ENCODE measurements around the gene ARHGEF17. TPM values are rescaled to one million over a fixed set of nuclear protein-coding genes. Genes with fewer than 3 reads are reported as not detected.

Gene ARHGEF17
- total and polyA plus RNA-seq, 4 donors: 2.6 to 12.6 (median 5.7) TPM

GRCh38 chr11:73384872-73385689, 77.0 kb downstream of the ARHGEF17 start:
- Histone ChIP-seq H3K9me3 (ENCODE audit: control insufficient read depth in 4 of 4, low read length in 3 of 4) (no peaks in the 10 kb centered on the region), H3K9ac (ENCODE audit: low read depth in 1 of 2, low read length in 2 of 2) (no peak overlapping the region), H3K27ac (ENCODE audit: low read depth in 1 of 2, low read length in 2 of 2) (peak overlapping the region; percentile 56 to 65), H3K4me1 (ENCODE audit: control insufficient read depth in 4 of 4, insufficient read depth in 4 of 4, low read length in 3 of 4) (peaks cover 0 to 20% (median 0%) of the 10 kb centered on the region in 4 donors), H3K4me3 (ENCODE audit: low read depth in 1 of 3, low read length in 3 of 3) (no peak overlapping the region), H3K36me3 (ENCODE audit: control insufficient read depth in 4 of 4, insufficient read depth in 3 of 4, low read depth in 1 of 4, low read length in 3 of 4) (no peaks in the 10 kb centered on the region), H3K27me3 (ENCODE audit: control insufficient read depth in 4 of 4, insufficient read depth in 4 of 4, low read length in 3 of 4) (no peaks in the 10 kb centered on the region)
- WGBS: 73% methylated on average over 21 of the region's 21 CpGs
- TF ChIP-seq REST (IDR thresholded peaks at IDR 0.05) (no peak), SP1 (IDR thresholded peaks at IDR 0.05) (no peak), RAD21 (IDR thresholded peaks at IDR 0.05) (no peak), MAX (IDR thresholded peaks at IDR 0.05) (no peak), ZBTB33 (IDR thresholded peaks at IDR 0.05) (no peak), HNF4G (IDR thresholded peaks at IDR 0.05) (no peak), JUND (IDR thresholded peaks at IDR 0.05) (no peak), FOXA2 (IDR thresholded peaks at IDR 0.05) (no peak), FOXA1 (IDR thresholded peaks at IDR 0.05) (no peak), YY1 (IDR thresholded peaks at IDR 0.05) (no peak), GABPA (IDR thresholded peaks at IDR 0.05 in 1 of 2, conservative IDR thresholded peaks at IDR 0.05 in 1 of 2) (no peak), TAF1 (conservative IDR thresholded peaks at IDR 0.05) (no peak), HNF4A (conservative IDR thresholded peaks at IDR 0.05) (no peak), RXRA (IDR thresholded peaks at IDR 0.05) (no peak), ATF3 (IDR thresholded peaks at IDR 0.05) (no peak), NR2F2 (IDR thresholded peaks at IDR 0.05) (no peak)
- DNase-seq (ENCODE audit: low spot score): no peak

- Histone ChIP-seq H3K4me3 (ENCODE audit: low read depth in 1 of 3, low read length in 3 of 3) (no peak overlapping the region), H3K27me3 (ENCODE audit: control insufficient read depth in 4 of 4, insufficient read depth in 4 of 4, low read length in 3 of 4) (no peaks in the 10 kb centered on the region), H3K27ac (ENCODE audit: low read depth in 1 of 2, low read length in 2 of 2) (peak overlapping the region; percentile 48 to 52), H3K36me3 (ENCODE audit: control insufficient read depth in 4 of 4, insufficient read depth in 3 of 4, low read depth in 1 of 4, low read length in 3 of 4) (no peaks in the 10 kb centered on the region), H3K9me3 (ENCODE audit: control insufficient read depth in 4 of 4, low read length in 3 of 4) (no peaks in the 10 kb centered on the region), H3K4me1 (ENCODE audit: control insufficient read depth in 4 of 4, insufficient read depth in 4 of 4, low read length in 3 of 4) (peaks cover 0 to 20% (median 0%) of the 10 kb centered on the region in 4 donors), H3K9ac (ENCODE audit: low read depth in 1 of 2, low read length in 2 of 2) (no peak overlapping the region)
- WGBS: 87% methylated on average over 8 of the region's 8 CpGs
- DNase-seq (ENCODE audit: low spot score): peak; percentile 77
- no peak for TF ChIP-seq SP1 (IDR thresholded peaks at IDR 0.05)
- TF ChIP-seq RXRA (IDR thresholded peaks at IDR 0.05): no peak
- no peak for TF ChIP-seq TAF1 (conservative IDR thresholded peaks at IDR 0.05)
- TF ChIP-seq NR2F2 (IDR thresholded peaks at IDR 0.05): no peak
- TF ChIP-seq ATF3 (IDR thresholded peaks at IDR 0.05): no peak
- TF ChIP-seq FOXA1 (IDR thresholded peaks at IDR 0.05): no peak
- no peak for TF ChIP-seq ZBTB33 (IDR thresholded peaks at IDR 0.05)
- TF ChIP-seq HNF4G (IDR thresholded peaks at IDR 0.05): no peak
- TF ChIP-seq HNF4A (conservative IDR thresholded peaks at IDR 0.05): no peak
- TF ChIP-seq JUND (IDR thresholded peaks at IDR 0.05): no peak
- TF ChIP-seq MAX (IDR thresholded peaks at IDR 0.05): no peak
- no peak for TF ChIP-seq GABPA (IDR thresholded peaks at IDR 0.05 in 1 of 2, conservative IDR thresholded peaks at IDR 0.05 in 1 of 2)
- TF ChIP-seq CTCF (IDR thresholded peaks at IDR 0.05; ENCODE audit: low read depth, low read length, missing input control): no peak
Observed at GRCh38 chr11:73386016-73386415, 77.9 kb downstream of the ARHGEF17 start.

All from liver (tissue), 9 donors.